ENCODE measurements around the gene TJP2.

Gene TJP2

DNA sequence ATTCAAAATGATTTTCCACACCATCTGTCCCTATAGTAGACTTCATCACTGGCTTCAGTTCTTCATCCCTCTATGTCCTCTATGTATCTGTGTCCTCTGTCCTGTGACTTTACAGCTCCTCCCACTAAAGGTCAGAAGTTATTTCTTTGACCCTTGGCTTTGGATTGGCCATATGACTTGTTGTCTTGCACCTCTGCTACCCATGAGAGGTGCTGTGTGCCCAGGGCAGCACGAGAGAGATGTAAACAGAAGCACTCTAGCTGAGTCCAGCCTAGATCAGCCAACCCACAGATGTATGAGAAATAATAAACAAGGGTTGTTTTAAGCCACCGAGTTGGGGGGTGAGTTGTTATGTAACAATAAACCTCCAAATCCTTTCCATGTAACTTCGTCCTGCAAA, 87.6 kb downstream of the TJP2 start:
- Histone ChIP-seq H3K27ac (ENCODE audit: low read depth in 2 of 2, low read length in 2 of 2) (no peak overlapping the region), H3K36me3 (ENCODE audit: control insufficient read depth in 2 of 2, insufficient read depth in 2 of 2, low read length in 2 of 2) (no peaks in the 10 kb centered on the region), H3K9ac (ENCODE audit: low read depth in 1 of 2, low read length in 2 of 2) (no peak overlapping the region), H3K27me3 (ENCODE audit: control insufficient read depth in 2 of 2, insufficient read depth in 2 of 2, low read length in 2 of 2) (no peaks in the 10 kb centered on the region), H3K4me3 (ENCODE audit: low read length in 2 of 2) (no peak overlapping the region), H3K9me3 (ENCODE audit: control insufficient read depth in 2 of 2, low read length in 2 of 2) (no peaks in the 10 kb centered on the region), H3K4me1 (ENCODE audit: control insufficient read depth in 2 of 2, insufficient read depth in 2 of 2, low read length in 2 of 2) (no peaks in the 10 kb centered on the region)

DNA sequence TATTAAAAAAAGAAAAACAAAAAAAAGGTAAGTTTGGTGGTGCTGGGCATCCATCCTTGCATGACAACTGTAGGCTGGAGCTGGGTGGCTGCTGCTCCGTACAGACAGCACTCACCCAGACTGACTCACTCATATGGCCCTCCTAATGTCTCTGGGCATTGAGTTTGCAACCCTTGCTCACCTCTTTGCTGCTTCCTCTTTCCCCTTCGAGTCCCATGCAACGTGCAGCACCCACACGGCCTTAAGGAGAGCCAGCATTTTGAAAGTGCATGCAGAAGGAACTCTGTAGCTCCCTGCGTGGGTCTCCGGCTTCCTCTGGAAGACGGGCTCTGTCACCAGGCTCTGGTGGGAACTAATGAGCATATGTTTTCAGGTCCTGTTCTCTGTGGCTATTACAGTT, 90.4 kb downstream of the TJP2 start:
- no peak overlapping the region for H3K4me3 ChIP-seq (ENCODE audit: low read length in 2 of 2)
- H3K4me1 ChIP-seq (ENCODE audit: control insufficient read depth in 2 of 2, insufficient read depth in 2 of 2, low read length in 2 of 2): no peaks in the 10 kb centered on the region
- no peak overlapping the region for H3K9ac ChIP-seq (ENCODE audit: low read depth in 1 of 2, low read length in 2 of 2)
- no peaks in the 10 kb centered on the region for H3K36me3 ChIP-seq (ENCODE audit: control insufficient read depth in 2 of 2, insufficient read depth in 2 of 2, low read length in 2 of 2)
- no peaks in the 10 kb centered on the region for H3K27me3 ChIP-seq (ENCODE audit: control insufficient read depth in 2 of 2, insufficient read depth in 2 of 2, low read length in 2 of 2)
- no peak overlapping the region for H3K27ac ChIP-seq (ENCODE audit: low read depth in 2 of 2, low read length in 2 of 2)
- no peaks in the 10 kb centered on the region for H3K9me3 ChIP-seq (ENCODE audit: control insufficient read depth in 2 of 2, low read length in 2 of 2)

- no peaks in the 10 kb centered on the region for H3K4me1 ChIP-seq (ENCODE audit: control insufficient read depth in 2 of 2, insufficient read depth in 2 of 2, low read length in 2 of 2)
- H3K9me3 ChIP-seq (ENCODE audit: control insufficient read depth in 2 of 2, low read length in 2 of 2): no peaks in the 10 kb centered on the region
- H3K4me3 ChIP-seq (ENCODE audit: low read length in 2 of 2): no peak overlapping the region
- no peaks in the 10 kb centered on the region for H3K36me3 ChIP-seq (ENCODE audit: control insufficient read depth in 2 of 2, insufficient read depth in 2 of 2, low read length in 2 of 2)
- no peak overlapping the region for H3K9ac ChIP-seq (ENCODE audit: low read depth in 1 of 2, low read length in 2 of 2)
- H3K27ac ChIP-seq (ENCODE audit: low read depth in 2 of 2, low read length in 2 of 2): no peak overlapping the region
- H3K27me3 ChIP-seq (ENCODE audit: control insufficient read depth in 2 of 2, insufficient read depth in 2 of 2, low read length in 2 of 2): no peaks in the 10 kb centered on the region
Observed at GRCh38 chr9:69265891-69266290, 91.8 kb downstream of the TJP2 start.

DNA sequence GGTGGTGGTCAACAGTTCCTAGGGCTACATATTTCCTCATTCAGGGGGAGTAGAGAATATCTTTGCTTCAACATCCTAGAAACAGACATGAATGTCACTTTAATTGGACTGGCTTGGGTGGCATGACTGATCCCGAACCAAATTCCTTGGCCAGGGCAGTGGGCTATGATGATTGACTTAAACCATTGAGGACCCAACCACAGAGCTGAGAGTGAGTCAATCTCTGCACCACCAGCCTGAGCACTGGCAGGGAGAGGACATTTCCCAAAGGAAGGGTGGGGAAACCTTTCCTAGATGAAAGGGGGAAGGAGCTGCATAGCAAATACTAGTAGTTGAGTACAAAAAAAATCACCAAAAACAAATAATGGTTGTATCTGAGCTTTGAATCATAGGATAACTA, 98.1 kb downstream of the TJP2 start:
- Histone ChIP-seq H3K27me3 (ENCODE audit: control insufficient read depth in 2 of 2, insufficient read depth in 2 of 2, low read length in 2 of 2) (no peaks in the 10 kb centered on the region), H3K9me3 (ENCODE audit: control insufficient read depth in 2 of 2, low read length in 2 of 2) (no peaks in the 10 kb centered on the region), H3K4me3 (ENCODE audit: low read length in 2 of 2) (no peak overlapping the region), H3K36me3 (ENCODE audit: control insufficient read depth in 2 of 2, insufficient read depth in 2 of 2, low read length in 2 of 2) (no peaks in the 10 kb centered on the region), H3K4me1 (ENCODE audit: control insufficient read depth in 2 of 2, insufficient read depth in 2 of 2, low read length in 2 of 2) (no peaks in the 10 kb centered on the region), H3K9ac (ENCODE audit: low read depth in 1 of 2, low read length in 2 of 2) (no peak overlapping the region), H3K27ac (ENCODE audit: low read depth in 2 of 2, low read length in 2 of 2) (no peak overlapping the region)

GRCh38 chr9:69273161-69273560, 99.1 kb downstream of the TJP2 start:
- H3K4me3 ChIP-seq (ENCODE audit: low read length in 2 of 2): no peak overlapping the region
- H3K27me3 ChIP-seq (ENCODE audit: control insufficient read depth in 2 of 2, insufficient read depth in 2 of 2, low read length in 2 of 2): no peaks in the 10 kb centered on the region
- no peaks in the 10 kb centered on the region for H3K4me1 ChIP-seq (ENCODE audit: control insufficient read depth in 2 of 2, insufficient read depth in 2 of 2, low read length in 2 of 2)
- H3K36me3 ChIP-seq (ENCODE audit: control insufficient read depth in 2 of 2, insufficient read depth in 2 of 2, low read length in 2 of 2): no peaks in the 10 kb centered on the region
- H3K27ac ChIP-seq (ENCODE audit: low read depth in 2 of 2, low read length in 2 of 2): no peak overlapping the region
- H3K9me3 ChIP-seq (ENCODE audit: control insufficient read depth in 2 of 2, low read length in 2 of 2): no peaks in the 10 kb centered on the region
- H3K9ac ChIP-seq (ENCODE audit: low read depth in 1 of 2, low read length in 2 of 2): no peak overlapping the region

DNA sequence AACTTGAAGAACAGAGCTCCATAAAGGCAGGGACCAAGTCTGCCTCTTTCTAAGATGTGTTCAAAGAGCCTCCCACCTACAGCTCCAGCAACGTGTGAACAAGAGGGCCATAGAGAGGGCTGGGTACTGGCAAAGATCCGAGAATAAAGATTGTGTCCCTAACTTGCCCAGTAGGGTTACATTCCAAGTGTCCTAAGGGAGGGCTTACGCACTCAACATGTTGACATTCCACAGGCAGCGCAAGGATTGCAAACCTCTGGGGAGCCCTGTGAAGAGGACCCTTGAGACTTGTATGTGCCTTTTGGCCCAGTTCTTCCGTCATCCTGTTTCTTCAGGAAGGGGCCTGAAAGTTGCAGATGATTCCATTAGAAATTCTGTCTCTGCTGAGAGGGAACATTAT, 102.7 kb downstream of the TJP2 start:
- Histone ChIP-seq H3K9ac (ENCODE audit: low read depth in 1 of 2, low read length in 2 of 2) (no peak overlapping the region), H3K27me3 (ENCODE audit: control insufficient read depth in 2 of 2, insufficient read depth in 2 of 2, low read length in 2 of 2) (no peaks in the 10 kb centered on the region), H3K9me3 (ENCODE audit: control insufficient read depth in 2 of 2, low read length in 2 of 2) (no peaks in the 10 kb centered on the region), H3K4me3 (ENCODE audit: low read length in 2 of 2) (no peak overlapping the region), H3K27ac (ENCODE audit: low read depth in 2 of 2, low read length in 2 of 2) (no peak overlapping the region), H3K36me3 (ENCODE audit: control insufficient read depth in 2 of 2, insufficient read depth in 2 of 2, low read length in 2 of 2) (no peaks in the 10 kb centered on the region), H3K4me1 (ENCODE audit: control insufficient read depth in 2 of 2, insufficient read depth in 2 of 2, low read length in 2 of 2) (no peaks in the 10 kb centered on the region)

DNA sequence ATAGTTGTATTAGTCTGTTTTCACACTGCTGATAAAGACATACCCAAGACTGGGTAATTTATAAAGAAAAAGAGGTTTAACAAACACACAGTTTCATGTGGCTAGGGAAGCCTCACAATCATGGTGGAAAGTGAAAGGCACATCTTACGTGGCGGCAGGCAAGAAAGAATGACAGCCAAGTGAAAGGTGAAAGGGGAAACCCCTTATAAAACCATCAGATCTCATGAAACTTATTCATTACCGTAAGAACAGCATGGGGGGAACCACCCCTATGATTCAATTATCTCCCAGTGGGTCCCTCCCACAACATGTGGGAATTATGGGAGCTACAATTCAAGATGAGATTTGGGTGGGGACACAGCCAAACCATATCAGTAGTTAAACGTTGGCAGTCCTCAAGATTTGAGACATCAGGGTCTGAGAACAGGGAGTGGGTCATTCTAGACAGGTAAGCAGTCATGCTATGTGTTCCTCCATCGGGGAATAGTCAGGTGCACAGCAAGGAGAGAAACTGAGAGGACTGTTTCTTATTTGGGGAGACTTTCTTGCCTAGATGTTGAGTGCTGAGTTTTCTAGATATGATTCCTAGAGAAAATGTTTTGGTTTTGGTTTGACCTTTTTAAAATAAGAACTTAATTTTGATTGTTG, 105.1 kb downstream of the TJP2 start:
- Histone ChIP-seq H3K4me3 (ENCODE audit: low read length in 2 of 2) (no peak overlapping the region), H3K9me3 (ENCODE audit: control insufficient read depth in 2 of 2, low read length in 2 of 2) (no peaks in the 10 kb centered on the region), H3K9ac (ENCODE audit: low read depth in 1 of 2, low read length in 2 of 2) (no peak overlapping the region), H3K4me1 (ENCODE audit: control insufficient read depth in 2 of 2, insufficient read depth in 2 of 2, low read length in 2 of 2) (no peaks in the 10 kb centered on the region), H3K27ac (ENCODE audit: low read depth in 2 of 2, low read length in 2 of 2) (no peak overlapping the region), H3K27me3 (ENCODE audit: control insufficient read depth in 2 of 2, insufficient read depth in 2 of 2, low read length in 2 of 2) (no peaks in the 10 kb centered on the region), H3K36me3 (ENCODE audit: control insufficient read depth in 2 of 2, insufficient read depth in 2 of 2, low read length in 2 of 2) (no peaks in the 10 kb centered on the region)

DNA sequence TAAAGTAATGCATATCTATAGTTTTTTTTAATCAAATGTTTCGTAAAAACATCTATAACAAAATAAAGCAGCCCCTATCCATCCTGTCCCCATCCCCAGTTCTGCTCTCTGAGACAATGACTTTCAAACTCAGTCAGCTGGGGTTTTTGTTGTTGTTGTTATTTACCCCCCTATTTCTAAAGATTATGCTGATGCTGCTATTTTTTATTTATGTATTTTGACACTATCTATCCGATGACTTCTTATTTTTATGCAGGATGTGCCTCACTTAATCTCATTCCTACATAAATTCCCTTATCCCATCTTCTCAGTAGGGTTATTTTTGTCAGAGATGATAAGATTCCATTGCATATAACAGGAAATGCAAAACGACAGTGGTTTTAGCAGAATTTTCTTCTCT, 105.7 kb downstream of the TJP2 start:
- Histone ChIP-seq H3K4me1 (ENCODE audit: control insufficient read depth in 2 of 2, insufficient read depth in 2 of 2, low read length in 2 of 2) (no peaks in the 10 kb centered on the region), H3K27me3 (ENCODE audit: control insufficient read depth in 2 of 2, insufficient read depth in 2 of 2, low read length in 2 of 2) (no peaks in the 10 kb centered on the region), H3K27ac (ENCODE audit: low read depth in 2 of 2, low read length in 2 of 2) (no peak overlapping the region), H3K4me3 (ENCODE audit: low read length in 2 of 2) (no peak overlapping the region), H3K36me3 (ENCODE audit: control insufficient read depth in 2 of 2, insufficient read depth in 2 of 2, low read length in 2 of 2) (no peaks in the 10 kb centered on the region), H3K9me3 (ENCODE audit: control insufficient read depth in 2 of 2, low read length in 2 of 2) (no peaks in the 10 kb centered on the region), H3K9ac (ENCODE audit: low read depth in 1 of 2, low read length in 2 of 2) (no peak overlapping the region)

DNA sequence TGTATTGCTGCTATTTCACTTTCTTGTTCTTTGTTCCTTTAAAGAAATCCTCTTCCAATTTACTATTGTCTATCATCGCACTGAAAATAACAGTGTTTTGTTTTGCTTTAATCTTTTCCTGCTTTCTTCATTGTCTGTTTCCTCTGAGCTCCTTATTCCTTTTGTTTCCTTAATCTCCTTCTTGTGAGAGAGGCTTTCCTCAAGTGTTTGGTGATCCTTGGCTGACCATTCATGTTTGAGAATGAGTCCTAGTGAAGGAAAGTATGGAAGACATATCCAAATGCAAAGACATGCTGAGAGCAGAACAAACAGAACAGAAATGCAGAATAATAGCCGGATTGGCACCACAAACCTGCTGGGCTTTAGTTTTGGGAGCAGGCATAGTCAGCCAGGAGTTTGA, 108.9 kb downstream of the TJP2 start:
- H3K9me3 ChIP-seq (ENCODE audit: control insufficient read depth in 2 of 2, low read length in 2 of 2): no peaks in the 10 kb centered on the region
- H3K27me3 ChIP-seq (ENCODE audit: control insufficient read depth in 2 of 2, insufficient read depth in 2 of 2, low read length in 2 of 2): peaks cover 0 to 2% of the 10 kb centered on the region in 2 donors
- H3K4me3 ChIP-seq (ENCODE audit: low read length in 2 of 2): no peak overlapping the region
- H3K27ac ChIP-seq (ENCODE audit: low read depth in 2 of 2, low read length in 2 of 2): no peak overlapping the region
- no peak overlapping the region for H3K9ac ChIP-seq (ENCODE audit: low read depth in 1 of 2, low read length in 2 of 2)
- no peaks in the 10 kb centered on the region for H3K4me1 ChIP-seq (ENCODE audit: control insufficient read depth in 2 of 2, insufficient read depth in 2 of 2, low read length in 2 of 2)
- H3K36me3 ChIP-seq (ENCODE audit: control insufficient read depth in 2 of 2, insufficient read depth in 2 of 2, low read length in 2 of 2): no peaks in the 10 kb centered on the region

DNA sequence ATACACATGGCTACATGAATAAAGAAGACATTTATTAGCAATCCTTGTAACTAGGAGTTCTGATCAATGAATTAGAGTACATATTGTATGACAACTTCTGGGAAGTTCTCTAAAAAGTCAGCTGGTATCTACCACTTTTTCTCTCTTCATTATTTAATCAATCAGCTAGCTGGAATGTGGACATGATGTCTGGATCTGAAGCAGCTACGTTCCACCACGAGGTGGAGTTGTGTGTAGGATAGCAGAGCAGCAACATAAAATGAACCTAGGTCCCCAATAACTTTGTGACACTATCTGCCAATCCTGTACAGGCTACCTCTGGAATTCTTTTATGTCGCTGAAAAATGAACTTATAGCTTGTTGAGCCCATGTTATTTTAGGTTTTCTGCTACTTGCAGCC, 118.0 kb downstream of the TJP2 start:
- Histone ChIP-seq H3K27me3 (ENCODE audit: control insufficient read depth in 2 of 2, insufficient read depth in 2 of 2, low read length in 2 of 2) (peaks cover 0 to 2% of the 10 kb centered on the region in 2 donors), H3K36me3 (ENCODE audit: control insufficient read depth in 2 of 2, insufficient read depth in 2 of 2, low read length in 2 of 2) (no peaks in the 10 kb centered on the region), H3K4me1 (ENCODE audit: control insufficient read depth in 2 of 2, insufficient read depth in 2 of 2, low read length in 2 of 2) (no peaks in the 10 kb centered on the region), H3K9ac (ENCODE audit: low read depth in 1 of 2, low read length in 2 of 2) (no peak overlapping the region), H3K27ac (ENCODE audit: low read depth in 2 of 2, low read length in 2 of 2) (no peak overlapping the region), H3K9me3 (ENCODE audit: control insufficient read depth in 2 of 2, low read length in 2 of 2) (no peaks in the 10 kb centered on the region), H3K4me3 (ENCODE audit: low read length in 2 of 2) (no peak overlapping the region)

DNA sequence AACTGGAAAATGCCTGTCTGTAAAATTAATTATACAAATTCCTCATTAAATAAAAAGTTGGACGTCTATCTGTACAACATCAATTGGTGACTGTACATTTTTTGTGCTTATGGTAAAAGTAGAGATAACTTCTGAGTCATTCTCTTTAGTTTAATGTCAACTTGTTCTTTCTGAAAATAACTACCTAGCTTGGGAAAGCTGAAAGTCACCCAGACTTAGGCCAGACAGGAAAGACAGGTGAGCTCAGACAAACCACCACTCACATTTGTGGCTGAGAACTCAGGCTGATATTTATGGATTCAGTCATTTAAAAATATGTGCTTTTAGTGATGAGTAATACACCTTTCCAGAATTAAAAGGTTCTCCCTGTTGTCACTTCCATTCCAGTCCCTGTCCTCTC, 119.1 kb downstream of the TJP2 start:
- Histone ChIP-seq H3K4me3 (ENCODE audit: low read length in 2 of 2) (no peak overlapping the region), H3K9me3 (ENCODE audit: control insufficient read depth in 2 of 2, low read length in 2 of 2) (no peaks in the 10 kb centered on the region), H3K9ac (ENCODE audit: low read depth in 1 of 2, low read length in 2 of 2) (no peak overlapping the region), H3K27ac (ENCODE audit: low read depth in 2 of 2, low read length in 2 of 2) (no peak overlapping the region), H3K4me1 (ENCODE audit: control insufficient read depth in 2 of 2, insufficient read depth in 2 of 2, low read length in 2 of 2) (no peaks in the 10 kb centered on the region), H3K36me3 (ENCODE audit: control insufficient read depth in 2 of 2, insufficient read depth in 2 of 2, low read length in 2 of 2) (no peaks in the 10 kb centered on the region), H3K27me3 (ENCODE audit: control insufficient read depth in 2 of 2, insufficient read depth in 2 of 2, low read length in 2 of 2) (no peaks in the 10 kb centered on the region)

Data from mucosa of rectum (tissue), 2 donors.